Activated CD4-positive, alpha-beta T cell treated with anti-CD3 and anti-CD28 coated beads, Interleukin-2, Interleukin-4, amounts not matched to agents 100 ng/mL and 50 ng/mL, durations not matched to agents 16 hours and 8 hours (primary cell): Measurements from ENCODE around the gene SERINC1.

ENCODE experiments used
- DNase-seq: peaks from one replicate; pipeline ENCODE4 v3.0.0-alpha.2; 2020; ENCODE audit warnings: low spot score

Gene SERINC1

GRCh38 chr6:122432816-122433215 is 38.8 kb downstream of the SERINC1 start:
- peak; percentile 36 for DNase-seq

GRCh38 chr6:122431780-122432179 is 39.8 kb downstream of the SERINC1 start:
- no peak for DNase-seq

DNA sequence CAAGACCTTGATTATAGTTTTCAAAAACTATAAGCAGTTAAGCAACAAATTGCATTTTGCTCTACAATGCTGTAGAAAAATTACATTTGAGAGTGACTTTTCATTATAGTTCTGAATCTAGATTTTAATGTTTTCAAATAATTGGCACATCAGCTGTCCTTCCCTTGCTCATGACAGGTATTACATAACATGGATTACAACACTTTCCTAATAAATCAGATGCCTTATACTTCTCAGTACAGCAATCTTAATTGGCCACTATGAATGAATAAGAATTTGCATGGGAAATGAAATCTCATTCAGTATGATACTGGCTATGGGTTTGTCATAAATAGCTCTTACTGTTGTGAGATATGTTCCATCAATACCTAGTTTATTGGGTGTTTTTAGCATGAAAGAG is 42.3 kb downstream of the SERINC1 start:
- no peak for DNase-seq

- DNase-seq: no peak
These were observed 42.8 kb downstream of the SERINC1 start for GRCh38 chr6:122428781-122429180.

- no peak for DNase-seq
These were observed 45.0 kb downstream of the SERINC1 start for GRCh38 chr6:122426597-122426996.

- DNase-seq: no peak
These were observed 47.9 kb downstream of the SERINC1 start for GRCh38 chr6:122423734-122424133.

GRCh38 chr6:122422614-122423267 is 48.9 kb downstream of the SERINC1 start:
- DNase-seq: peak; percentile 77

- DNase-seq: no peak
These were observed 49.6 kb downstream of the SERINC1 start for GRCh38 chr6:122422003-122422402.

GRCh38 chr6:122416825-122417224 is 54.8 kb downstream of the SERINC1 start:
- DNase-seq: no peak

DNA sequence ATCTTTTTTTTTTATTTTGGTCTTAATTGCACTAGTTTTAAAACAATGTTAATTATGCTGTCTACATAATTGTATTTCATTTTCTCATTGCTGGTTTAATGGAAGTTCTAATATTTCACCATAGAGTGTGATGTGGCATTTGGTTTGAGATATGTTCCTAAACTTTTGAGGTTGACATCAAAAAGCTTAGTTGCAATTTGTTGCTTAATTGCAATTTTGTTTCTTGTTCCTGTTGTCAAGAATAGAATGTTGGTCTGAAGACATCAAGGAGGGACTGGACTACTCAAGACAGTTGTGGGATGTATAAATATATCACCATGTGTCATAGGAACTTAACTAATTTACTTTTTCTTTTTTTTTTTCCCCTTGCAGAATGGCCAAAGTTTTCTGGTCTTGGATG is 59.6 kb downstream of the SERINC1 start:
- no peak for DNase-seq

DNA sequence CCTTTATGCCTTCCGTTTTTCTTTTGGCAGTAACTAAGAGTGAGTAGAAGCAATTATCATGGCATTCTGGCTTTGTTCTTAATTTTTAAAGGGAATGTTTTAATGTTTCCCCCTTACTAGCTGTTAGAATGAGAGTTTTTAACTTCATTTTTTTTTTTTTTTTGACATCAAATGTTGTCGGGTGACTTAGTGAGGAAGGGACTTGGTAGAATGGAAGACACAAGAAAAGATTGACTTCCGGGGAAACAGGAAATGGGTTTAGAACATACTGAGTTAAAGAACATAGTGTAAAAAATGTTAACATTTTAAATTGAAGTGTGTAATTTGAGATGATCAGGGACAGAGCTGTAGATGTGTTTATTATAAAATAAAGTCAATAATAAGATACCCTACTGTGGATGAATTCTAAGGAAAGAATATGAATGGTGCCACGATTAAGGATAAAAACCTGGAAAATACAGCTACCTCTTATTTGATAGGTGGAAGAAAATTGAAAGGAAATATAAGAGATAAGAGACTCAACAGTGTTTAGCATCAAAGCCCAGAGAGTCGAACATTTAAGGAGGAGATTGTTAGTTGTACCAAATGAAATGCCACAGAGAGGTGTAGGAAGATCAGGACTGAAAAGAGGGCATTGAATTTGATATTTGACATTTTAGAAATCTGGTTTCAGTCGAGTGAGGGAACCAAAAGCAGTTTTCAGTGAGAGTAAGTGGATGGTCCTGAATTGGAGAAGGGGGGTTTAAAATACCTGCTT is 62.7 kb downstream of the SERINC1 start:
- no peak for DNase-seq

GRCh38 chr6:122408240-122408639 is 63.4 kb downstream of the SERINC1 start:
- no peak for DNase-seq

GRCh38 chr6:122407712-122408111 is 63.9 kb downstream of the SERINC1 start:
- DNase-seq: no peak

- DNase-seq: no peak
These were observed 65.4 kb downstream of the SERINC1 start for GRCh38 chr6:122406187-122406586.

GRCh38 chr6:122405417-122405816 is 66.2 kb downstream of the SERINC1 start:
- no peak for DNase-seq

GRCh38 chr6:122404444-122404843 is 67.2 kb downstream of the SERINC1 start:
- no peak for DNase-seq

DNA sequence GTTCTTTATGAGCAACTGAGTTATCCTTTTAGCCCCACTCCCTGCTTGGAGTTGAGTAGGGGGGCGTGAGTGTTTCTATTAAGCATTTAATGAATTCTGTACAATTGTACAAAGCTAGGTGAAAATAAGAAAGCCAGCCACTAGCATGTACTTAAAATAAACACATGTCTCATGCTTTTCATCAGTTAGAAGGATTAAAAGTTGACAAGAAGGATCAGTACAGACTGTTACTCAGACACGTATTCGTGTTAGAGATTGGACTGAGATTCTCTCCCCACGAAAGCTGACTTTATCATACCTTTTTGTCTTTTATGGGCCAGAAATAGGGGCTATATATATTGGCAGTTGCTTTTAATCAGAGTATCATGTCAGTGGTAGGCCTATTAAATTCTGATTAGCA is 70.5 kb downstream of the SERINC1 start:
- DNase-seq: no peak

DNA sequence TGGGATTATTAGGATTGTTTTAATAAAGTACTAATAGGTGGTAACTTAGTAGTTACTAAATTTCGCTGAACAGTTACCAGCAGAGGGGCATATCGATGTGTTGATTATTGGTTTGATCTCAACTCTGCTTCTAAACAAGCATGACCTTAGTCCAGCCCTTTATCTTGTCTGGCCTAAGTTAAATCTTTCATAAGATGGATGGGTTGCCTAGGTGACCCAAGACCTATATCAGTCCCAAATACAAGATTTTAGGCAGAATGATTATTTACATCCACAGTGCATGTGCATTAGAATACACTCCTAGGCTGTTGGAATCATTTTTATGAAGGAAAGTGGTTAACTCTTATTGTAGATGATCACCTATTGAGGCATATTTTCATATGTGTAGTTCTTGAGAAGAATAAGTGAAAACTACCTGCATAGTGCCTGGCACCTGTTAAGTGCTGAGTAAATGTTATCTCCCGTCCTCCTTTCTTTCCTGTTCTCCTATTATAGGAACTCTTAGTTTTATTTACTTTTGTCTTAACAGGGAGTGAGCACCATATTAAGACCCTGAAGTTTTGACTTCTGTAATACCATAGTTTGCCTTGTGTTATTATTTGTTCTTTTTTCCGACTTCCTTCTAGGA is 71.0 kb downstream of the SERINC1 start:
- DNase-seq: no peak

DNA sequence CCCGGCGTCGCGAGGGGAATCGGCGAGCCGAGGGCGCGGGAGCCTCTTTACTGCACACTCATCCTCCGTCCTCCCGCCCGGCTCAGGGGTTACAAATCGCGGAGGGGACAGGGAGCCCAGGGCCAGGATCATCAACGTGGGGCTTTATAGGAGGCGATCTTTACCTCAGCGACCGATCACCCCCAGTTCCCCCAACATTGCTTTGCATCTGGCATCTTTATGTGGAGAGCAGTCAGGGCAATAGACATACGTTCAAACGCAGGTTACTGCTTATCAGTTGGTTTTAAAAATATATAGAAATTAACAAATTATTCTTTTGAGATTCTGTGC is 71.5 kb downstream of the SERINC1 start:
- DNase-seq: no peak

- peak; percentile 97 for DNase-seq
These were observed 72.1 kb downstream of the SERINC1 start, which contains the start of gene HSF2 for GRCh38 chr6:122399348-122400120. Gene HSF2 (plus strand): TSS chr6:122399652. CDS start chr6:122399738, 86 bp downstream.

GRCh38 chr6:122399055-122399347 is 72.6 kb downstream of the SERINC1 start:
- DNase-seq: no peak

DNA sequence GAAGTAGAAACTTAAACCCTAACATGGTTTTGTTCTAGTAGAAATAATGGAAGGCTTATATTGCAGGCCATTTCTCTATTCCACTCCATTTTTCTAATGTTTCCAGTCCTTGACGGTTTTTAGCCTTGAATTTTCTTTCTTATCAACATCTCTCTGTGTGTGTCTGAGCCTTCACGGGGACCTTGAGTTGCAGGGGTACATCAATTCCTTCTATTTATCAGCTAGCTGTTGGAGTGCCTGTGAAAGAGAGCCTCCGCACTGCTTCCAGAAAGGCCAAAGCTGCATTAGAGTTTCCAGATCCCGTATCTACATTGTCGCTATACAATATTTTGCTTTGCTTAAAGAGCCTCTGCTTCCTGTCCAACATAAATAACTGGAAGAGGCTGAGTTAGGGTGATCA is 77.6 kb downstream of the SERINC1 start:
- no peak for DNase-seq
